GM23248 (cell line): Measurements from ENCODE around the gene ACSM2A.

Experiments
- EZH2 ChIP-seq: fragments of 200-600 bp; sonication (generic); IDR thresholded peaks from 2 replicates; pipeline ENCODE4 v1.6.1; 2018; ENCODE audit warnings: antibody characterized with exemption, mild to moderate bottlenecking; ENCODE audit not compliant: insufficient read depth, poor library complexity, severe bottlenecking
- EZH2phosphoT487 ChIP-seq: fragments of 200-600 bp; sonication (generic); IDR thresholded peaks from 2 replicates; pipeline ENCODE4 v1.6.1; 2018; ENCODE audit warnings: antibody characterized with exemption, moderate library complexity, mild to moderate bottlenecking, low read depth; ENCODE audit not compliant: insufficient read depth

GRCh38 chr16:20510323-20510722, 59.0 kb downstream of the ACSM2A start:
- TF ChIP-seq EZH2phosphoT487, result no peak
- TF ChIP-seq EZH2, result no peak
